Left lung (tissue), 10 donors: ENCODE measurements around the gene FBL. TPM values are rescaled to one million over a fixed set of nuclear protein-coding genes. Genes with fewer than 3 reads are reported as not detected.

Experiments used
- ATAC-seq: fragments of 200-7000 bp; cut with Tn5 transposase; one replicate; pipeline ENCODE4 v1.9.1; 2020; ENCODE audit warnings: moderate library complexity
- DNase-seq, 4 donors: peaks; one replicate each; pipeline ENCODE4 v3.0.0-alpha.2; 2013 to 2020
- H3K27ac ChIP-seq, 2 donors: fragments of 200-600 bp; sonication (generic) in 1 of 2; one replicate each; pipeline versions ENCODE4 v1.5.0 to v1.8.0; 2020 to 2021
- H3K27me3 ChIP-seq, 2 donors: fragments of 200-600 bp; sonication (generic) in 1 of 2; one replicate each; pipeline versions ENCODE4 v1.5.0 to v1.8.0; 2020 to 2021
- H3K36me3 ChIP-seq, 2 donors: fragments of 200-600 bp; sonication (generic) in 1 of 2; one replicate each; pipeline versions ENCODE4 v1.5.0 to v1.8.0; 2020 to 2021
- H3K4me1 ChIP-seq, 2 donors: fragments of 200-600 bp; one replicate each; pipeline ENCODE4 v1.8.0; 2021
- H3K4me3 ChIP-seq, 2 donors: fragments of 200-600 bp; sonication (generic) in 1 of 2; one replicate each; pipeline versions ENCODE4 v1.5.0 to v1.8.0; 2020 to 2021; ENCODE audit warnings: mild to moderate bottlenecking in 1 of 2
- H3K9me3 ChIP-seq, 2 donors: fragments of 200-600 bp; sonication (generic) in 1 of 2; one replicate each; pipeline versions ENCODE4 v1.5.0 to v1.8.0; 2020 to 2021
- intact Hi-C, 2 donors: fragments of 100-400 bp; cut with DNase I; formaldehyde crosslinking; loops; one replicate each; pipeline versions ENCODE4 v1.11.2 to v1.14.2; 2022
- polyA plus RNA-seq, 6 donors: library from polyadenylated mRNA; unstranded; fragments of 120-200 nt; gene quantifications; one replicate each; pipeline ENCODE4 v1.2.1, GENCODE V29; 2013; ENCODE audit not compliant: insufficient read length in 6 of 6
- total RNA-seq, 2 donors: library from RNA; stranded (reverse); fragmentation: NEBNext Ultra II Directional; extraction: Animal tissue kit (Norgen Biotek cat#: 25700); gene quantifications; one replicate each; pipeline ENCODE4 v1.2.1, GENCODE V29; 2021
- TF ChIP-seq, protein P1 (sequence below), 2 donors: fragments of 200-600 bp; sonication (generic) in 1 of 2; IDR thresholded peaks; one replicate each; pipeline versions ENCODE4 v1.5.0 to v1.8.0; 2021; ENCODE audit warnings: antibody characterized with exemption in 2 of 2
- donor health status: DM: no; HTN: yes; CAD: no.
- donor health status: DM: no; HTN: no; CAD: no.

The FBL gene
- total and polyA plus RNA-seq, 8 donors = 82.5 to 375 (median 340) TPM

DNA sequence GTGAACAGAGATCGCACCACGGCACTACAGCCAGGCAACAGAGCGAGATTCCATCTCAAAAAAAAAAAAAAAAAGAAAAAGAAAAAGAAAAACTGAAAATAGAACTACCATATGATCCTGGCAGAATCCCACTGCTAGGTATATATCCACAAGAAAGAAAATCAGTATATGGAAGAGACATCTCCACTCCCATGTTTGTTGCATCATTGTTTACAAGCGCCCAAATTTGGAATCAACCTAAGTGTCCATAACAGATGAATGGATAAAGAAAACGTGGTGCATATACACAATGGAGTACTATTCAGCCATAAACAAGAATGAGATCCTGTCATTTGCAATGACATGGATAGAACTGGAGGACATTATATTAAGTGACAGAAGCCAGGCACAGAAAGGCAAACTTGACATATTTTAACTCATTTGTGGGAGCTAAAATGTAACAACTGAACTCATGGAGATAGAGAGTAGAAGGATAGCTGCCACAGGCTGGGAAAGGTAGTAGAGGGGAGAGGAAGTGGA lies 38.3 kb downstream of the FBL start:
- no peak overlapping the region for H3K27ac ChIP-seq
- no peaks in the 10 kb centered on the region for H3K36me3 ChIP-seq
- H3K27me3 ChIP-seq = peaks cover 0 to 11% of the 10 kb centered on the region in 2 donors
- H3K4me1 ChIP-seq = no peaks in the 10 kb centered on the region
- no peaks in the 10 kb centered on the region for H3K9me3 ChIP-seq
- H3K4me3 ChIP-seq = no peak overlapping the region
- TF ChIP-seq, protein P1, sequence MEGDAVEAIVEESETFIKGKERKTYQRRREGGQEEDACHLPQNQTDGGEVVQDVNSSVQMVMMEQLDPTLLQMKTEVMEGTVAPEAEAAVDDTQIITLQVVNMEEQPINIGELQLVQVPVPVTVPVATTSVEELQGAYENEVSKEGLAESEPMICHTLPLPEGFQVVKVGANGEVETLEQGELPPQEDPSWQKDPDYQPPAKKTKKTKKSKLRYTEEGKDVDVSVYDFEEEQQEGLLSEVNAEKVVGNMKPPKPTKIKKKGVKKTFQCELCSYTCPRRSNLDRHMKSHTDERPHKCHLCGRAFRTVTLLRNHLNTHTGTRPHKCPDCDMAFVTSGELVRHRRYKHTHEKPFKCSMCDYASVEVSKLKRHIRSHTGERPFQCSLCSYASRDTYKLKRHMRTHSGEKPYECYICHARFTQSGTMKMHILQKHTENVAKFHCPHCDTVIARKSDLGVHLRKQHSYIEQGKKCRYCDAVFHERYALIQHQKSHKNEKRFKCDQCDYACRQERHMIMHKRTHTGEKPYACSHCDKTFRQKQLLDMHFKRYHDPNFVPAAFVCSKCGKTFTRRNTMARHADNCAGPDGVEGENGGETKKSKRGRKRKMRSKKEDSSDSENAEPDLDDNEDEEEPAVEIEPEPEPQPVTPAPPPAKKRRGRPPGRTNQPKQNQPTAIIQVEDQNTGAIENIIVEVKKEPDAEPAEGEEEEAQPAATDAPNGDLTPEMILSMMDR (IDR thresholded peaks at IDR 0.05) = no peak
- ATAC-seq (no peak), DNase-seq (no peak)
- intact Hi-C loops = no loop called here

DNA sequence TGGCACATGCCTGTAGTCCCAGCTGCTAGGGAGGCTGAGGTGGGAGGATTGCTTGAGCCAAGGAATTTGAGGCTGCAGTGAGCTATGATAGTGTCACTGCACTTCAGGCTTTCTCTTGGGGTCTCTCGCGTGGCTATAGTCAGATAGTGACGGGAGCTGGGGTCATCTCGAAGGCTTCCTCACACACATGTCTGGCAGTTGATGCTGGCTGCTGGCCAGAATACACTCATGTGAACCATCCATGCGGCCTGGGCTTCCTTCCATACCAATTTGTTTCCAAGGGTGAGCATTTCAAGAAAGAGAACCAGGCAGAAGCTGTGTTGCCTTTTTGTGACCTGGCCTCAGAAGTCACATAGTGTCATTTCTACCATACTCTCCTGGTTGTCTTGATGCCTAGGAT lies 41.1 kb downstream of the FBL start:
- Histone ChIP-seq H3K27me3 (peaks cover 0 to 28% of the 10 kb centered on the region in 2 donors), H3K27ac (no peak overlapping the region), H3K36me3 (no peaks in the 10 kb centered on the region), H3K9me3 (no peaks in the 10 kb centered on the region), H3K4me1 (no peaks in the 10 kb centered on the region), H3K4me3 (no peak overlapping the region)
- intact Hi-C loops = no loop called here
- ATAC-seq (no peak), DNase-seq (no peak)
- TF ChIP-seq, protein P1 (IDR thresholded peaks at IDR 0.05) = no peak

DNA sequence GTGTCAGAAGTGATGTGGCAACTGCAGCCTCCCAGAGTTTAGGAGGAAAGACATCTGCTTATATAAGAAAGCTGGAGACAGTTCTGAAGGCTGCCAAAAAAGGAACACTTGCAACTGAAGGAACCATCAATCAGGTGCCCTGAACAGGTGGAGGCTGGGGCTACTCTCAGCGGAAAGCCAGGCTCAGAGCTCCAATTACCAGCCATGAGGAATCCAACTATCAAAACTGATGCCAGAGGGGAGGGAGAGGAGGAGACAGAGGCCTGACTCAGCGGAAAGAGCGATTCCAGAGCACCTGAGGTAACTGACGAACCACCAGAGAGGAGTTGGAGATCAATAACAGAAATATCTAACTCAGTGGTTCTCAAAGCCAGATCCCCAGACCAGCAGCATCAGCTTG lies 43.2 kb downstream of the FBL start:
- intact Hi-C loops = no loop called here
- ATAC-seq (no peak), DNase-seq (no peak)

DNA sequence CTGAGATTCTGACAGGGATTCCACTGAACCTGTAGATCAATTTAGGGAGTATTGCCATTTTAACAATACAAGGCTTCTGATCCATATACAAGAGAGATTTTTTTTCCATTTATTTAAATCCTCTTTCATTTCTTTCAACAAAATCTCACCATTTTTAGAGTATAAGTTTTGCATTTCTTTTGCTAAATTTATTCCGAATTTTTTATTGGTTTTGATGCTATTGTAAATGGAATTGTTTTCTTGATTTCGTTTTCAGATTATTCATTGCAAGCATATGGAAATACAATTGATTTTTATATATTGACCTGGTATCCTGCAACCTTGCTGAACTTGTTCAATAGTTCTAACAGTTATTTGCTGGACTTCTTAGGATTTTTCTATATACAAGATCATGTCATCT lies 49.1 kb downstream of the FBL start:
- intact Hi-C loops = no loop called here
- DNase-seq = no peak
- H3K27ac ChIP-seq = no peak overlapping the region
- no peak overlapping the region for H3K4me3 ChIP-seq
- TF ChIP-seq, protein P1 (IDR thresholded peaks at IDR 0.05) = no peak
- H3K36me3 ChIP-seq = no peaks in the 10 kb centered on the region
- H3K4me1 ChIP-seq = no peaks in the 10 kb centered on the region
- no peaks in the 10 kb centered on the region for H3K9me3 ChIP-seq
- H3K27me3 ChIP-seq = peaks cover 0 to 21% of the 10 kb centered on the region in 2 donors
- no peak for ATAC-seq

More for the DNA sequence above, 43.2 kb downstream of the FBL start:
- Histone ChIP-seq H3K27ac (no peak overlapping the region), H3K27me3 (peaks cover 0 to 31% of the 10 kb centered on the region in 2 donors), H3K4me1 (no peaks in the 10 kb centered on the region), H3K4me3 (no peak overlapping the region), H3K36me3 (no peaks in the 10 kb centered on the region), H3K9me3 (no peaks in the 10 kb centered on the region)
- TF ChIP-seq, protein P1 (IDR thresholded peaks at IDR 0.05) = no peak

DNA sequence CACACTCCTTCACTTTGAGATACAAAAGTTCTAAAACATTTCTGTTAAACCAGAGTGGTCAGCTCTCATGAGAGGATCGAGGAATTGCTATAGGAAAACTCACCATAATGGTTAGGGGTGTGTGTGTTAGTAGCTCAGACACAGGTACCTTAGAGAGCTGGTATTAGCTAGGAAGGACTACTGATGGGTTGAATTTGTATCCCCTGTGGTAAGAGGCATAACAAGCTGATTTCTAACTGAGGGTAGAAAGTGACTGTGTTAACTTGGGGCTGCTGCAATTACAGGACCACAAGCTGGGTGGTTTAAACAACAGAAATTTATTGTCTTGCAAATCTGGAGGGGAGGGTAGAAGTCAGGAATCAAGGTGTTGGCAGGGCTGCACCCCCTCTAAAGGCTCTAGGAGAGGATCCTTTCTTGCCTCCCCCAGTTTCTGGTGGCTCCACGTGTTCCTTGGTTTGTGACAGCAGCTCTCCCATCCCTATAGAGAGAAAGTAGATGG lies 50.1 kb downstream of the FBL start:
- Histone ChIP-seq H3K27me3 (peaks cover 0 to 17% of the 10 kb centered on the region in 2 donors), H3K36me3 (no peaks in the 10 kb centered on the region), H3K27ac (no peak overlapping the region), H3K4me3 (no peak overlapping the region), H3K4me1 (no peaks in the 10 kb centered on the region), H3K9me3 (no peaks in the 10 kb centered on the region)
- intact Hi-C loops = no loop called here
- no peak for DNase-seq
- TF ChIP-seq, protein P1 (IDR thresholded peaks at IDR 0.05) = no peak
- ATAC-seq = no peak
